Sciatic nerve (tissue), 2 donors: ENCODE results near the gene MFSD6. TPM values are rescaled to one million over a fixed set of nuclear protein-coding genes. Genes with fewer than 3 reads are reported as not detected.

Experiments
- ATAC-seq: fragments of 200-7000 bp; cut with Tn5 transposase; one replicate; pipeline ENCODE4 v1.9.1; 2020; ENCODE audit warnings: mild to moderate bottlenecking, moderate library complexity
- DNase-seq: peaks from one replicate; pipeline ENCODE4 v3.0.0-alpha.2; 2020; ENCODE audit warnings: low spot score
- intact Hi-C: fragments of 100-400 bp; cut with DNase I; formaldehyde crosslinking; loops from one replicate; pipeline ENCODE4 v1.14.2; 2022
- total RNA-seq: library from RNA; stranded (reverse); fragmentation: NEBNext Ultra II Directional; extraction: Animal tissue kit (Norgen Biotek cat#: 25700); gene quantifications from one replicate; pipeline ENCODE4 v1.2.1, GENCODE V29; 2021
- donor health status: DM: no; HTN: no; CAD: no.
- donor health status: DM: no; HTN: no; CAD: no.

Gene MFSD6
- total RNA-seq, 1 donor from 2014 or later, result 47.5 TPM

- no peak for DNase-seq
- intact Hi-C loops, result no loop called here
- ATAC-seq, result no peak
Measured at GRCh38 chr2:190512539-190513095, 104.5 kb downstream of the MFSD6 start.

GRCh38 chr2:190513877-190514276 is 105.7 kb downstream of the MFSD6 start:
- ATAC-seq, result no peak
- intact Hi-C loops, result no loop called here
- DNase-seq, result no peak

- intact Hi-C loops, result no loop called here
- DNase-seq, result no peak
- ATAC-seq, result no peak
Measured at GRCh38 chr2:190514676-190515075, 106.5 kb downstream of the MFSD6 start.

- intact Hi-C loops, result no loop called here
- DNase-seq (no peak), ATAC-seq (no peak)
Measured at GRCh38 chr2:190515687-190516086, 107.5 kb downstream of the MFSD6 start.

GRCh38 chr2:190517468-190517867 is 109.3 kb downstream of the MFSD6 start:
- ATAC-seq (no peak), DNase-seq (no peak)
- intact Hi-C loops, result no loop called here

GRCh38 chr2:190519975-190520767 is 112.0 kb downstream of the MFSD6 start:
- intact Hi-C loops, result no loop called here
- ATAC-seq, result no peak
- no peak for DNase-seq

GRCh38 chr2:190524928-190525327 is 116.8 kb downstream of the MFSD6 start:
- ATAC-seq (no peak), DNase-seq (no peak)
- intact Hi-C loops, result no loop called here

- ATAC-seq (no peak), DNase-seq (no peak)
- intact Hi-C loops, result no loop called here
Measured at GRCh38 chr2:190526105-190526750, 118.1 kb downstream of the MFSD6 start.

GRCh38 chr2:190527214-190527613 is 119.1 kb downstream of the MFSD6 start:
- no peak for ATAC-seq
- intact Hi-C loops, result no loop called here
- DNase-seq, result no peak

- intact Hi-C loops, result no loop called here
- no peak for ATAC-seq
- DNase-seq, result no peak
Measured at GRCh38 chr2:190527918-190528317, 119.8 kb downstream of the MFSD6 start.

GRCh38 chr2:190528521-190529001 is 120.4 kb downstream of the MFSD6 start:
- intact Hi-C loops, result no loop called here
- no peak for DNase-seq
- ATAC-seq, result peak; percentile 31

- DNase-seq, result no peak
- intact Hi-C loops, result loop anchor here (10.0 kb wide), 1 partner anchor 125 kb away; no protein-coding TSS in a partner anchor
- ATAC-seq, result peak; percentile 4
Measured at GRCh38 chr2:190529486-190530247, 121.5 kb downstream of the MFSD6 start.

GRCh38 chr2:190530248-190530900 is 122.2 kb downstream of the MFSD6 start:
- ATAC-seq (peak; percentile 64), DNase-seq (no peak)
- intact Hi-C loops, result loop anchor here (10.0 kb wide), 1 partner anchor 124 kb away; no protein-coding TSS in a partner anchor

GRCh38 chr2:190532581-190532980 is 124.4 kb downstream of the MFSD6 start:
- intact Hi-C loops, result loop anchor here (10.0 kb wide), 1 partner anchor 122 kb away; no protein-coding TSS in a partner anchor
- no peak for DNase-seq

GRCh38 chr2:190533175-190533967 is 125.2 kb downstream of the MFSD6 start:
- intact Hi-C loops, result loop anchor here (10.0 kb wide), 1 partner anchor 121 kb away; no protein-coding TSS in a partner anchor
- ATAC-seq, result peak; percentile 2
- no peak for DNase-seq

More at GRCh38 chr2:190532581-190532980, 124.4 kb downstream of the MFSD6 start:
- ATAC-seq, result no peak

- ATAC-seq, result peak; percentile 31
- intact Hi-C loops, result loop anchor here (10.0 kb wide), 1 partner anchor 121 kb away; no protein-coding TSS in a partner anchor
- no peak for DNase-seq
Measured at GRCh38 chr2:190533968-190534309, 125.8 kb downstream of the MFSD6 start.

- DNase-seq, result peak; percentile 86
- peak; percentile 83 for ATAC-seq
- intact Hi-C loops, result loop anchor here (10.0 kb wide), 1 partner anchor 120 kb away; no protein-coding TSS in a partner anchor
Measured at GRCh38 chr2:190534310-190535120, 126.4 kb downstream of the MFSD6 start, which contains the start of gene NEMP2. NEMP2 (minus strand) TSS chr2:190534722; CDS start chr2:190534655, 67 bp downstream.
